Measurements from ENCODE around the gene FXYD5. TPM values are rescaled to one million over a fixed set of nuclear protein-coding genes. Genes with fewer than 3 reads are reported as not detected.

FXYD5 gene
- total RNA-seq, 2 donors from 2014 or later: 35.5 to 46.7 TPM

GRCh38 chr19:35133826-35134225 lies 20.7 kb upstream of the FXYD5 start:
- DNase-seq: no peak
- intact Hi-C loops (cut with DNase I): loop anchor here in 1 of 2 donors (2.0 to 10.0 kb wide), 2 partner anchors 19 to 69 kb away; partner anchors contain the start of gene FXYD3
- no peak for ATAC-seq

GRCh38 chr19:35134601-35135242 lies 19.8 kb upstream of the FXYD5 start, which contains the start of gene LGI4:
Gene LGI4 (minus strand): TSS chr19:35135059. CDS start chr19:35134680, 379 bp downstream.
- intact Hi-C loops (cut with DNase I): loop anchor here in 1 of 2 donors (2.0 to 10.0 kb wide), 2 partner anchors 20 to 70 kb away; partner anchors contain the start of gene FXYD3
- ATAC-seq (peak in 1 of 2 donors; percentile 0), DNase-seq (no peak)

- DNase-seq (peak; percentile 84), ATAC-seq (peak; percentile 55 to 65)
- intact Hi-C loops (cut with DNase I): loop anchor here in 1 of 2 donors (2.0 to 10.0 kb wide), 2 partner anchors 21 to 71 kb away; partner anchors contain the start of gene FXYD3
These were observed 19.1 kb upstream of the FXYD5 start for GRCh38 chr19:35135389-35135909.

GRCh38 chr19:35136231-35136630 lies 18.3 kb upstream of the FXYD5 start:
- no peak for DNase-seq

GRCh38 chr19:35136977-35137702 lies 17.4 kb upstream of the FXYD5 start:
- intact Hi-C loops (cut with DNase I): loop anchor here in 1 of 2 donors (10.0 kb wide), 1 partner anchor 72 kb away; no protein-coding TSS in a partner anchor
- ATAC-seq (no peak), DNase-seq (no peak)

More at GRCh38 chr19:35136231-35136630, 18.3 kb upstream of the FXYD5 start:
- ATAC-seq: no peak
- intact Hi-C loops (cut with DNase I): loop anchor here in 1 of 2 donors (10.0 kb wide), 1 partner anchor 71 kb away; no protein-coding TSS in a partner anchor

GRCh38 chr19:35138305-35138892 lies 16.1 kb upstream of the FXYD5 start, which contains the start of gene FXYD1:
Gene FXYD1 (plus strand): TSS chr19:35138824. CDS start chr19:35140080, 1,256 bp downstream.
- ATAC-seq (peak; percentile 35 to 50), DNase-seq (no peak)
- intact Hi-C loops (cut with DNase I): loop anchor here in 1 of 2 donors (10.0 kb wide), 1 partner anchor 74 kb away; no protein-coding TSS in a partner anchor

- intact Hi-C loops (cut with DNase I): loop anchor here in 1 of 2 donors (5.0 kb wide), 1 partner anchor 127 kb away; the partner anchor contains the start of gene USF2
- DNase-seq: no peak
- ATAC-seq: no peak
These were observed 14.2 kb upstream of the FXYD5 start for GRCh38 chr19:35140207-35140961.

- peak; percentile 95 for DNase-seq
- intact Hi-C loops (cut with DNase I): loop anchor here in 1 of 2 donors (5.0 kb wide), 1 partner anchor 126 kb away; the partner anchor contains the start of gene USF2
- peak; percentile 68 to 73 for ATAC-seq
These were observed 13.3 kb upstream of the FXYD5 start for GRCh38 chr19:35140962-35141836.

- ATAC-seq: no peak
- intact Hi-C loops (cut with DNase I): loop anchor here in 1 of 2 donors (5.0 kb wide), 1 partner anchor 125 kb away; the partner anchor contains the start of gene USF2
- DNase-seq: no peak
These were observed 12.5 kb upstream of the FXYD5 start for GRCh38 chr19:35141837-35142605.

GRCh38 chr19:35142606-35143230 lies 11.8 kb upstream of the FXYD5 start:
- intact Hi-C loops (cut with DNase I): loop anchor here in 1 of 2 donors (5.0 kb wide), 1 partner anchor 125 kb away; the partner anchor contains the start of gene USF2
- no peak for ATAC-seq
- DNase-seq: peak; percentile 62

- intact Hi-C loops (cut with DNase I): loop anchor here in 1 of 2 donors (5.0 kb wide), 1 partner anchor 124 kb away; the partner anchor contains the start of gene USF2
- no peak for DNase-seq
These were observed 11.3 kb upstream of the FXYD5 start, which contains the start of gene FXYD7 for GRCh38 chr19:35143231-35143715. Gene FXYD7 (plus strand): TSS chr19:35143255. CDS start chr19:35143334, 79 bp downstream.

GRCh38 chr19:35143818-35144217 lies 10.7 kb upstream of the FXYD5 start:
- intact Hi-C loops (cut with DNase I): loop anchor here in 1 of 2 donors (5.0 kb wide), 1 partner anchor 123 kb away; the partner anchor contains the start of gene USF2
- ATAC-seq (no peak), DNase-seq (no peak)

More at GRCh38 chr19:35143231-35143715, 11.3 kb upstream of the FXYD5 start, which contains the start of gene FXYD7:
- no peak for ATAC-seq

- intact Hi-C loops (cut with DNase I): loop anchor here in 1 of 2 donors (5.0 kb wide), 1 partner anchor 123 kb away; the partner anchor contains the start of gene USF2
- ATAC-seq (no peak), DNase-seq (no peak)
These were observed 10.3 kb upstream of the FXYD5 start for GRCh38 chr19:35144259-35144599.

GRCh38 chr19:35144600-35145436 lies 9.7 kb upstream of the FXYD5 start:
- ATAC-seq: no peak
- intact Hi-C loops (cut with DNase I): loop anchor here in 1 of 2 donors (5.0 kb wide), 1 partner anchor 122 kb away; the partner anchor contains the start of gene USF2
- DNase-seq: peak; percentile 55

All from left cardiac atrium (tissue), 4 donors.